Astrocyte (in vitro differentiated cells and primary cell): ENCODE measurements around the gene PTRH1. TPM values are rescaled to one million over a fixed set of nuclear protein-coding genes. Genes with fewer than 3 reads are reported as not detected.

Source experiments
- DNase-seq: peaks from one replicate; pipeline ENCODE4 v3.0.0-alpha.2; 2010; ENCODE audit warnings: low read depth
- FAIRE-seq: peaks from 2 replicates; lab custom pipeline; 2011; peaks lifted over from hg19 to GRCh38; lab: Jason Lieb, UNC
- H2AFZ ChIP-seq: 2 replicates; pipeline ENCODE4 v1.6.0; 2012; ENCODE audit warnings: low read depth, low read length, inconsistent platforms
- H3K27ac ChIP-seq: 2 replicates; pipeline ENCODE4 v1.5.1; 2011; ENCODE audit warnings: low read depth, low read length, inconsistent platforms
- H3K27me3 ChIP-seq: 2 replicates; pipeline ENCODE4 v1.6.0; 2011; ENCODE audit warnings: low read length, inconsistent platforms; ENCODE audit not compliant: insufficient read depth
- H3K36me3 ChIP-seq: 2 replicates; pipeline ENCODE4 v1.5.1; 2011; ENCODE audit warnings: low read length, inconsistent platforms; ENCODE audit not compliant: insufficient read depth
- H3K4me1 ChIP-seq: 2 replicates; pipeline ENCODE4 v1.5.1; 2011; ENCODE audit warnings: low read length, inconsistent platforms; ENCODE audit not compliant: insufficient read depth
- H3K4me2 ChIP-seq: 2 replicates; pipeline ENCODE4 v1.6.0; 2012; ENCODE audit warnings: low read length, inconsistent platforms
- H3K4me3 ChIP-seq: 2 replicates; pipeline ENCODE4 v1.5.1; 2011; ENCODE audit warnings: low read depth, mild to moderate bottlenecking, low read length, inconsistent platforms; ENCODE audit not compliant: insufficient read depth
- H3K79me2 ChIP-seq: 2 replicates; pipeline ENCODE4 v1.6.0; 2012; ENCODE audit warnings: mild to moderate bottlenecking, low read length, inconsistent platforms; ENCODE audit not compliant: insufficient read depth
- H3K9ac ChIP-seq: 2 replicates; pipeline ENCODE4 v1.6.0; 2012; ENCODE audit warnings: mild to moderate bottlenecking, low read length, inconsistent platforms
- H3K9me3 ChIP-seq: 2 replicates; pipeline ENCODE4 v1.5.1; 2012; ENCODE audit warnings: low read depth, mild to moderate bottlenecking, low read length, inconsistent platforms; ENCODE audit not compliant: insufficient read depth
- H4K20me1 ChIP-seq: 2 replicates; pipeline ENCODE4 v1.6.0; 2012; ENCODE audit warnings: low read length, inconsistent platforms; ENCODE audit not compliant: insufficient read depth
- H3K27ac Mint-ChIP-seq: one replicate; pipeline ENCODE4 v1.8.0; 2021; ENCODE audit warnings: mild to moderate bottlenecking, mixed read lengths; ENCODE audit not compliant: unreplicated experiment
- H3K27me3 Mint-ChIP-seq: one replicate; pipeline ENCODE4 v1.8.0; 2021; ENCODE audit warnings: low read depth, mixed read lengths; ENCODE audit not compliant: unreplicated experiment
- H3K36me3 Mint-ChIP-seq: one replicate; pipeline ENCODE4 v1.8.0; 2021; ENCODE audit warnings: low read depth, mixed read lengths; ENCODE audit not compliant: unreplicated experiment
- H3K4me1 Mint-ChIP-seq: one replicate; pipeline ENCODE4 v1.8.0; 2021; ENCODE audit warnings: low read depth, mixed read lengths; ENCODE audit not compliant: unreplicated experiment
- H3K4me3 Mint-ChIP-seq: one replicate; pipeline ENCODE4 v1.8.0; 2021; ENCODE audit warnings: mild to moderate bottlenecking, moderate library complexity, mixed read lengths; ENCODE audit not compliant: unreplicated experiment
- H3K9me3 Mint-ChIP-seq: one replicate; pipeline ENCODE4 v1.8.0; 2021; ENCODE audit warnings: mild to moderate bottlenecking, mixed read lengths; ENCODE audit not compliant: unreplicated experiment
- CTCF ChIP-seq: IDR thresholded peaks from 2 replicates; pipeline ENCODE4 v1.5.1; 2011; ENCODE audit warnings: low read depth, mild to moderate bottlenecking, inconsistent platforms, low read length, moderate library complexity; ENCODE audit not compliant: insufficient read depth
- EZH2 ChIP-seq: IDR thresholded peaks from 2 replicates; pipeline ENCODE4 v1.6.1; 2012; ENCODE audit warnings: mild to moderate bottlenecking, low read length, inconsistent platforms; ENCODE audit not compliant: insufficient read depth
- total RNA-seq: library from RNA; stranded (reverse); gene quantifications from 2 replicates; pipeline ENCODE4 v1.2.1, GENCODE V29; 2021

PTRH1 gene
- total RNA-seq, 1 donor from 2014 or later = 9.9 TPM

- H3K27me3 ChIP-seq = no peaks in the 10 kb centered on the region
- no peak overlapping the region for H3K9ac ChIP-seq
- no peak overlapping the region for H3K4me2 ChIP-seq
- DNase-seq (no peak), FAIRE-seq (no peak)
- no peak overlapping the region for H3K4me3 Mint-ChIP-seq
- no peak overlapping the region for H2AFZ ChIP-seq
- no peak overlapping the region for H3K27ac Mint-ChIP-seq
- H4K20me1 ChIP-seq = no peaks in the 10 kb centered on the region
- TF ChIP-seq EZH2 = no peak
- no peak for TF ChIP-seq CTCF
- H3K79me2 ChIP-seq = no peaks in the 10 kb centered on the region
- H3K27ac ChIP-seq = no peak overlapping the region
- H3K4me1 ChIP-seq = no peaks in the 10 kb centered on the region
- no peak overlapping the region for H3K4me3 ChIP-seq
- H3K27me3 Mint-ChIP-seq = no peaks in the 10 kb centered on the region
- peaks cover 40% of the 10 kb centered on the region for H3K36me3 Mint-ChIP-seq
- H3K4me1 Mint-ChIP-seq = peaks cover 1% of the 10 kb centered on the region
- H3K36me3 ChIP-seq = peaks cover 3% of the 10 kb centered on the region
- no peaks in the 10 kb centered on the region for H3K9me3 ChIP-seq
- H3K9me3 Mint-ChIP-seq = peaks cover 3% of the 10 kb centered on the region
These were observed 24.7 kb downstream of the PTRH1 start for GRCh38 chr9:127690735-127691134.

- Histone ChIP-seq H3K27me3 (no peaks in the 10 kb centered on the region), H2AFZ (no peak overlapping the region), H3K27ac (no peak overlapping the region), H3K4me3 (no peak overlapping the region), H3K9ac (no peak overlapping the region), H3K4me1 (peaks cover 6% of the 10 kb centered on the region), H3K79me2 (no peaks in the 10 kb centered on the region), H3K9me3 (no peaks in the 10 kb centered on the region), H3K36me3 (peaks cover 3% of the 10 kb centered on the region), H4K20me1 (no peaks in the 10 kb centered on the region), H3K4me2 (no peak overlapping the region)
- TF ChIP-seq CTCF (no peak), EZH2 (no peak)
- H3K4me1 Mint-ChIP-seq = peaks cover 7% of the 10 kb centered on the region
- no peaks in the 10 kb centered on the region for H3K27me3 Mint-ChIP-seq
- H3K27ac Mint-ChIP-seq = no peak overlapping the region
- peaks cover 42% of the 10 kb centered on the region for H3K36me3 Mint-ChIP-seq
- H3K9me3 Mint-ChIP-seq = peaks cover 3% of the 10 kb centered on the region
- FAIRE-seq = no peak
- no peak overlapping the region for H3K4me3 Mint-ChIP-seq
- no peak for DNase-seq
These were observed 26.0 kb downstream of the PTRH1 start for GRCh38 chr9:127689329-127690000.
